Epidermal melanocyte (primary cell): ENCODE data around the gene RAD23A.
"Not testable (repeated sequence)": the region's sequence is repeated elsewhere in the genome, so short reads cannot be mapped to it uniquely, and the experiment has no call there.

ENCODE experiments used
- DNase-seq: peaks from one replicate; pipeline ENCODE4 v3.0.0; 2011; ENCODE audit warnings: low spot score; ENCODE audit not compliant: insufficient read length

Gene RAD23A

GRCh38 chr19:12937927-12938778, 7.5 kb upstream of the RAD23A start, which contains the start of gene CALR:
TSS of gene CALR (plus strand) at chr19:12938609. CDS start at chr19:12938680, 71 bp downstream.
- DNase-seq, result peak; percentile 99

- DNase-seq, result no peak
Observed at GRCh38 chr19:12938779-12939601, 6.7 kb upstream of the RAD23A start.

- DNase-seq, result no peak
Observed at GRCh38 chr19:12939975-12940423, 5.7 kb upstream of the RAD23A start.

GRCh38 chr19:12940897-12941296, 4.8 kb upstream of the RAD23A start:
- no peak for DNase-seq

- DNase-seq, result no peak
Observed at GRCh38 chr19:12943437-12944044, 2.1 kb upstream of the RAD23A start.

GRCh38 chr19:12944104-12944674, 1.5 kb upstream of the RAD23A start:
- no peak for DNase-seq

- DNase-seq, result peak; percentile 32
Observed at GRCh38 chr19:12946092-12946721, 545 bp downstream of the RAD23A start.

GRCh38 chr19:12946731-12947496, 1.3 kb downstream of the RAD23A start:
- no peak for DNase-seq

GRCh38 chr19:12947702-12948611, 2.3 kb downstream of the RAD23A start:
- DNase-seq, result no peak

- DNase-seq, result no peak
Observed at GRCh38 chr19:12948612-12949362, 3.1 kb downstream of the RAD23A start.

GRCh38 chr19:12949363-12950283, 4.0 kb downstream of the RAD23A start:
- DNase-seq, result no peak

GRCh38 chr19:12952050-12952449, 6.4 kb downstream of the RAD23A start:
- DNase-seq, result not testable (repeated sequence)

- no peak for DNase-seq
Observed at GRCh38 chr19:12952488-12953137, 7.0 kb downstream of the RAD23A start.

- DNase-seq, result no peak
Observed at GRCh38 chr19:12953138-12953798, 7.6 kb downstream of the RAD23A start.

- DNase-seq, result no peak
Observed at GRCh38 chr19:12953799-12954611, 8.3 kb downstream of the RAD23A start.

GRCh38 chr19:12954612-12954962, 8.9 kb downstream of the RAD23A start:
- no peak for DNase-seq
